NCI-H524 treated with DMSO at 0.1 percent for 48 hours (cell line): Measurements from ENCODE around the gene FRS2.

ENCODE experiments used
- DNase-seq: peaks from one replicate; lab custom pipeline; 2025; lab: John Stamatoyannopoulos, UW

FRS2 gene

GRCh38 chr12:69527506-69528272 lies 57.5 kb downstream of the FRS2 start:
- DNase-seq = no peak

- DNase-seq = no peak
Observed at GRCh38 chr12:69529021-69529420, 58.8 kb downstream of the FRS2 start.

- no peak for DNase-seq
Observed at GRCh38 chr12:69533844-69534243, 63.7 kb downstream of the FRS2 start.

DNA sequence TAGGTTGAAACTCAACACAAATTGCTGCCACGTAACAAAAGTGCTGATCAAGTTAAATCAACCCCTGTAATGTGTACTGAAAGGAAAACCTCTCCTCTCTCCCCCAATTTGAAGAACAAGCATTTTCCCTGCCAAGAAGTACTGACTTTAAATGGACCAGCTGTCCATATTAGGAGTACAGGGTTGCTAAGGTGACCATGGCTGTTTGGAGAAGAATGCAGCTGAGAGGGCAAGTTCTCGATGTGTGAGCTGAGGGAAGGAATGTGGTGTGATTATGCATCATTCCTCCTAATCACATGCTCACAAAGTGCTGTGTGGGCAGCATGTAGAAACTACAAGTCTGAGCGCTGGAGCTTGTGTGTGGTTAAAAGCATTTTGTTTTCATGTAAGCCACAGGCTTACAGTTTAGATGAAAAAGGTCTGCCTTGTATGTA lies 64.2 kb downstream of the FRS2 start:
- no peak for DNase-seq

DNA sequence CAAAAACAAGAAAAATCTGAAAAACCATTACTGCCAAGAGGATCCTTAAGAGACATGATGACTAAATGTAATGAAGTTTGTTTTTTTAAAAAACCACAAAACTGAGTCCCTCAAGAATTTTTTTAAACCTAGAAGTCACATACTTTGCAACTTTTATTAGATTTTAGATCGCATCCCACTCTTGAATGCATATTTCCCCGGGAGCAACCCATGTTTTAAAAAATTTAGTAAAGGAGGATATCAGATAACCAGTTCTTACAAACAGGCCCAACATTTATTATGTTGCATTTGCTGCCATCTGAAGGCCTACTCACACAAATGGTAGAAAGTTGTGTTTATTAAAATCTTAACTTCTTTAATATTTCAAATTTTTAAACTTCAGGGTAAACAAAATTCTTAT lies 70.8 kb downstream of the FRS2 start:
- DNase-seq = no peak

DNA sequence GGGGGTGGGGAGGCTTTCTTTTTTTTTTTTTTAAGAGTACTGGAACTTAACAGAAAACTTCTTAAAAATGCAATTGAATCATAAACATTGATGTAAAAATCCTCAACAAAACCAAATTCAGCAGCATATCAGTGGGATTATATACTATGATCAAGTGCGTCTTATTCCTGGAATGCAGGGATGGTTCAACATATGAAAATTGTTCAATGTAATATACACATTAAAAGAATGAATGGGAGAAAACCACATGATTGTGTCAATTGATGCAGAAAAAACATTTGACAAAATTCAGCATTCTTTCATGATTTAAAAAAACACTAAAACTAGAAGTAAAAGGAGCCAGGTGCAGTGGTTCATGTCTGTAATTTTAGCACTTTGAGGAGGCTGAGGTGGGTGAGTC lies 73.9 kb downstream of the FRS2 start:
- no peak for DNase-seq

GRCh38 chr12:69545081-69545480 lies 74.9 kb downstream of the FRS2 start:
- DNase-seq = no peak

DNA sequence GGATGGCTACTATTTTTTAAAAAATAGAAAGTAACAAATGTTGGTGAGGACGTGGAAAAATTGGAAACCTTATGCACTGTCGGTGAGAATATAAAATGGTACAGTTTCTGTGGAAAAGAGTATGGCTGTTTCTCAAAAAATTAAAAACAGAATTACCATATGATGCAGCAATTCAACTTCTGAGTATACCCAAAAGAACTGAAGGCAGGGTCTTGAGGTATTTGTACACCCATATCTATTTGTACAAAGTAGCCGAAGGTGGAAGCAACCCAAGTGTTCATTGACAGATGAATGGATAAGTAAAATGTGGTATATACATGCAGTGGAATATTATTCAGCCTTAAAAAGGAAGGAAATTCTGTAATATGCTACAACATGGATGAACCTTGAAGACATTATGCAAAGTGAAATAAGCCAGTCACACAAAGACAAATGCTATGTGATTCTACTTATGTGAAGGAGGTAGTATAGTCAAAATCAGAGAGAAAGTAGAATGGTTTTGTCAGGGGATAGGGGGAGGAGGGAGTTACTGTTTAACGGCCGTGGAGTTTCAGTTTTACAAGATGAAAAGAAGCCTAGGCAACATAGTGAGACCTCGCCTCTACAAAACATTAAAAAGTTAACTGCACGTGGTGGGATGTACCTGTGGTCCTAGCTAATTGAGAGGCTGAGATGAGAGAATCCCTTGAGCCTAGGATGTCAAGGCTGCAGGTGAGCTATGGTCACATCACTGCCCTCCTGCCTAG lies 76.7 kb downstream of the FRS2 start:
- DNase-seq = no peak

DNA sequence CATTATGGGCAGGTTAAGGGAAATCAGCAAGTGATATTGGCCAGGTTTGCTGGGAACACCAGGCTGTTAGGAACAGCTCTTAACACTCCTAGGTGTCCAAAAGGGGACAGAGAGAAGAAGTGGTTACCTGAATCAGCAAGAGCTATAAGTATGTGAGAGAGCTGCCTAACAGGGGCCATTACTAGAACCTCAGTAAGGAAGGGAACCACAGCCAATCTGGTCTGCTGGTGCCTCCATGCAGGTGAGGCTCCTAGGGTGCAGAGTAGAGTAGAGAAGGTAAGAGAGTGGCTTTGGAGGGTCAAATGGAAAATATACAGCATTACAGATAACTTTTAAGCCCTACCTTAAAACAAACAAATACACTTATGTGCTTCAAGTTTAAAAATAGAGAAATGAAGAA lies 78.5 kb downstream of the FRS2 start:
- DNase-seq = no peak

DNA sequence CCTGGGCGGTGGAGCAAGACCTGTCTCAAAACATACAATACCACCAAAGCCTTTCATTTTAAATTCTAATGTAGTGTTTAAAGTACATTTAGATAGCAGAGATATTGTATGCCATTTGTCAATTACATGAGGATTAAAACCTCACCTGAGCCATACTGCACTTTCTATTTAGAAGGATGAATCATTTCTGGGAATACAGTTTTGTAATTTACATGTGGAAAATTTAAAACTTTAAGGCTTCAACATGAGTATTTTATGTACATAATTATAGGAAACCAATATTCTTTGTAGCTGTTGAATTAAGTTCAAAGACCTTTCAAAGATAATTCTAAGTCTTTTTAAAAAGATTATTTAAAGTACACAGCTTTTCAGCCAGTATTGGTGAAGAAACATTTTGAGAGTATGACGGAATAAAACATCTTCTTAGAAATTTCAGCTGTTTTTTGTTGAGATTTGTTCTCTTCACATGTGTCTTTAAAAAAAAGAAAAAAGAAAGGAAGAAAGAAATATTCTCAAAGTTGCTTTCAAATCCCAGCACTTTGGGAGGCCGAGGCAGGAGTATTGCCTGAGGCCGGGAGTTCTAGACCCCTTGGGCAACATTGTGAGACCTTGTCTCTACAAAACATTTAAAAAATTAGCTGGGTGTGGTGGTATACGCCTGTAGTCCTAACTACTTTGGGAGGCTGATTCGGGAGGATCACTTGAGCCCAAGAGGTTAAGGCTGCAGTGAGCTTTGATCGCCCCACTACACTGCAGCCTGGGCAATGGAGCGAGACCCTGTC lies 80.6 kb downstream of the FRS2 start:
- no peak for DNase-seq

- DNase-seq = no peak
Observed at GRCh38 chr12:69553628-69554248, 83.5 kb downstream of the FRS2 start.

DNA sequence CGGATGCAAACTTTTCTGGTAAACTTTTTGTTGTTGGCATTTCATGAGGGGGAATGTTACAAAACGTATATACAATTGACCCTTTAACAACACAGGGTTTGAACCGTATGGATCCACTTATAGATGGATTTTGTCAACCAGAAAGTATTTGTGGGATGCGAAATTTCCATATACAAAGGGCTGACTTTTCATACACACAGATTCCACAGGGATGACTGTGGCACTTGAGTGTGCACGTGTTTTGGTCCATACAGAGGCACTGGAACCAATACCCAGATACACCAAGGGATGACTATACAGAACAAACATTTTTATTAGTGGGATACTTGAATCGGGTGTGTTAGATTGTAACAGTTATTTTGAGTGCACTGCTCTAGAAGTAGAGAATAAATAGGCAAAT lies 85.3 kb downstream of the FRS2 start:
- DNase-seq = no peak

DNA sequence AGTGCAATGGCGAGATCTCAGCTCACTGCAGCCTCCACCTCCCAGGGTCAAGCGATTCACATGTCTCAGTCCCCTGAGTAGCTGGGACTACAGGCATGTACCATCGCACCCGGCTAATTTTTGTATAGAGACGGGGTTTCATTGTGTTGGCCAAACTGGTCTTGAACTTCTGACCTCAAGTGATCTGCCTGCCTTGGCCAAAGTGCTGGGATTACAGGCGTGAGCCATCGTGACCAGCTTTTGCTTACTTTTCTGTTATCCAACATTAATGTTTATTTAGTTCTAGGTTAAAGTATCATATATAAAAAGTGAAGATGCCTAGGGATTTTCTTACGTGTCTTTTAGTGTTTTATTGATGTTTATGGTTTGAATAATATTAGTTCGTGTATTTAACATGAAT lies 86.2 kb downstream of the FRS2 start:
- no peak for DNase-seq

GRCh38 chr12:69563166-69563762 lies 93.1 kb downstream of the FRS2 start:
- no peak for DNase-seq

DNA sequence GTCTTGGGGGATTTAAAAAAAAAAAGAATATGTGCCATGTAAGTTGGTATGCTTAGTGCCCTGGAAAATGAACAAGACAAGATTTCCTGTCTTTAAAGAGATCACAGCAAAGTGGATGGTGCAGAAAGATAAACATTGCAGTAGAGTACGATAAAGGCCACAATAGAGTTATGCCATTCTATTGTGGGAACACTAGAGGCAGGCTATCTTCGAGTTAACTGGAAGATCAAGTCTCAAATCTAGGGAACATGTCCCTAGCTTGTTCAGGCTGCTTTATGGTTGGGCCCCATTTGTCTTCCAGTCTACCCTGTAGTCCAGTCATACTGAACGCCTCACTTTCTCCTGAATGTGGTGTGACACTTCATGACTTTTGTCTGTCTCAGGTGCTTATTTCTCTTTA lies 96.4 kb downstream of the FRS2 start:
- no peak for DNase-seq

- DNase-seq = no peak
Observed at GRCh38 chr12:69569236-69569635, 99.0 kb downstream of the FRS2 start.

DNA sequence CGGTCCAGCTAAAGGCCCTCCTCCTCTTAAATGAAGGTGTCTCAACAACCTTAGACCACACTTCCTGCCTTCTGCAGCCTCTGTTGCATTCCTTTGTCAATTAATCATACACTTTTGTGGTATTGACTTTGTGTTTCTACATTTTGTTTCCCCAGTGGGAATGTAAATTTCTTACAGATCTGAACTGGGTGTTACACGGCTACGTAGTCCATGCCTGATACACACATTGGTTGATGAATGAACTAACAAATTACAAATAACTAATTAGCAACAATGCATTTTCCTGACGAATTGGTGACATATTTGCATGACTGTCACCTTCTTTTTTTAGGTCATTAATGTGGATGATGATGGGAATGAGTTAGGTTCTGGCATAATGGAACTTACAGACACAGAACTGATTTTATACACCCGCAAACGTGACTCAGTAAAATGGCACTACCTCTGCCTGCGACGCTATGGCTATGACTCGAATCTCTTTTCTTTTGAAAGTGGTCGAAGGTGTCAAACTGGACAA lies 99.9 kb downstream of the FRS2 start:
- no peak for DNase-seq

DNA sequence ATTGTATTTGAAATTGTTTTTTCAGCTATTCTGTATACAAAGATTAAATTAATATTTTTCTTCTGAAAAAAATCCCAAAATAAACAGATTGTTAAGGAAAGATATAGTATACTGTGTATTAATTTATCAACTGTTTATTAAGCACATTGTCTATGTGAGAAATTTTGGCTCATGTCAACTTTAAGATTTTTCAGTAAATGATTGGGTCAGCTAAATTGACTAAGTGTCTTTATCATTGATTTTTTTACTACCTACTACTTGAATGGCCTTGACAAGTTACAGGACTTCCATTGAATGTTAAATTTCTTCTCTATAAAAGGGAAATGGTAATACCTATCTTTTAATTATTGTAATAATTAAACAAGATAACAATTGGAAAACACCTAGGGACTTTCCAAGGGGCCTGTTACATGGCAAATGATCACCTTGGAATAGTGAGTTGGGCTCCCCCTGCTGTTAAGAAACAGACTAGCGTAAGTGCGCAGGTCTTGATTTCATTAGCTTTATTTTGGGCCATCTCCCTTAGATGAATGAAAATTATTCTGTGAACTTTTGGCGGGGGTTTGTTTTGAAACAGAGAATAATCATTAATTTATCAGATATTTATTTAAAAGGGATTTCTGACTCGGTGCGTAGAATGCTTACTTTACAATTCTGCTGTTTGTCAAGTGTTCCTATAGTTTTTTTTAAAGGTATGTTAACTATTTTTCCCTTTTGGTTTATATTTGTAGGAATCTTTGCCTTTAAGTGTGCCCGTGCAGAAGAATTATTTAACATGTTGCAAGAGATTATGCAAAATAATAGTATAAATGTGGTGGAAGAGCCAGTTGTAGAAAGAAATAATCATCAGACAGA lies 100.6 kb downstream of the FRS2 start:
- DNase-seq = no peak

DNA sequence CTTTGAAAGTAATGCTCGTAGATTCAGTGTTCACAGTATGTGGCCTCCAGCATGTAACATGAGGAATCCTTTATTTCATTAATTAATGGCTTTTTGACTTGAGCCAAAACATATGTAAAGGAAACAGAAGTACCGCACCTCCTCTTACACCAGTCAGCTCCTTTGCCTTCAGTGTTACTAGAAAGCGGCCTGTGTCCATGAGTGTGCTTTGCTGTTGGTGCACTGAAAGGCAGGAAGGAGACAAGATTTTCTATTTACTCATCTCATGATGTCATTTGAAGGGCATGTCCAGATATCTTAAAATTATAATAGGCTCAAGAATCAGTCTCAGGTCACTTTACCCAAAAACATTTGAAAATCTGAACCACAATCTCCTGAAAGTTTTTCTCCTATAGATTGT lies 105.2 kb downstream of the FRS2 start:
- no peak for DNase-seq

DNA sequence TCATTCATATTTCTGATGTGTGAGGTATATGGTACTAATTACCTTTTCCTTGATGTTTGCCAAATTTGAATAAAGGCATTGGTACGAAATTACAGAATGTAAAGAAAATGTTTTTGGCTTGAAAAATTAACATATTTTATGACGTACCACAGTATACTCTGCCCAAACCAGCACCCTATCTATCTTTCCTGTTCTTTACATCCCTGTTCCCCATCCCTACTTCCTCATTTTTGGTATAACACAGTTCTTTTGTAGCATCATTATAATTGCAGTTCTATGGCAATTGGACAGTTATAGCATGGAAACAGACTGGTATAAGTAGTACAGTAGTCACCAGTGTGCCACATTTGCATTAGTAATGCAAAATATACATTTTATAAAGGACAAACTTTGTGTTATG lies 108.1 kb downstream of the FRS2 start:
- no peak for DNase-seq

GRCh38 chr12:69579029-69579428 lies 108.8 kb downstream of the FRS2 start:
- no peak for DNase-seq
